OCI-LY3 (cell line): ENCODE measurements around the gene SNAPC2.

Experiments
- EZH2phosphoT487 ChIP-seq: fragments of 200-600 bp; shearing (Covaris generic); IDR thresholded peaks from 2 replicates; pipeline ENCODE4 v1.6.1; 2018; ENCODE audit warnings: antibody characterized with exemption, mixed run types, low read depth
- TF ChIP-seq, protein P1 (sequence below): fragments of 200-600, 300-600 bp; sonication (generic); IDR thresholded peaks from 2 replicates; pipeline ENCODE4 v1.5.1; 2014; ENCODE audit warnings: antibody characterized with exemption, low read length, low read depth

DNA sequence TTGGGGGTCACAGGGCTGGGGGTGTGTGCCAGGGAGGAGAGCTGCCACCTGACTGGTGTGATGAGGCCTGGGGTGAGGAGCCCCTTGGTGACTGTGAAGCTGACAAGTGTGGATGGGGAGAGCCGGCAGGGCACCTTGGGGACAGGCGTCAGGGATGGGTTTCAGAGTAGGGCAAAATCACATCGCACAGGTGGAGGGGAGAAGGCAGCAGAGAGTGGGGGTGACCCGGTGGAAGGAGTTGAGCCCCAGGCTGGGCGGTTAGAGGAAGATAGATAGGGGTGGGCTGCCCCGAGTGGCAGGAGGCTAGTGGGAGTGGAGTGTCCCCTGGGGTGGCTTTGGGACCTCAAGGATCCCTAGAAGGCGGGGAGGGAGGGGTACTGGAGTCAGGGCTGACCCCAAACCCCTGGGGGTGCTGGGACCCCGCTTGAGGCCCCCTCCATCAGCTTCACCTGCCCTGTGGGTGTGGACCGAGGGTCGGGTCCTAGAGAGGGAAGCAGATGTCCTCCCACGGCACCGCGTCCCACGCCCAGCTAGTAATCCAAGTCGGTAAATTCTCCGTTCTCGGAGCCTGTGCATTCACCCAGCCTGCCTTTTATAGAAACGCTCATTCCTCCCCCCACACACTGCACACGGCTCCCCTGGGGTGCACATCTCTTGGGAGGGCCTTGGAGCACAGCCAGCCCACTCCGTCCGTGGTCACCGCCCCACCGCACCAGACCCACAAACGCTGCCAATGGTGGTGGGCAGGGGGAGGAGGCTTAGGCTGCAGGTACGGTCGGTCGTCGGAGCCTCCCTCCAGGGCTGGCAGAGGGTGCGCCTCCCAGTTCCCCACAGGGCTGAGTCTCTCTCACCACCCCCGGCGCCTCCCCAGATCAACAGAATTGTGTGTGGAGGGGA is 3.4 kb downstream of the SNAPC2 start:
- TF ChIP-seq, protein P1, sequence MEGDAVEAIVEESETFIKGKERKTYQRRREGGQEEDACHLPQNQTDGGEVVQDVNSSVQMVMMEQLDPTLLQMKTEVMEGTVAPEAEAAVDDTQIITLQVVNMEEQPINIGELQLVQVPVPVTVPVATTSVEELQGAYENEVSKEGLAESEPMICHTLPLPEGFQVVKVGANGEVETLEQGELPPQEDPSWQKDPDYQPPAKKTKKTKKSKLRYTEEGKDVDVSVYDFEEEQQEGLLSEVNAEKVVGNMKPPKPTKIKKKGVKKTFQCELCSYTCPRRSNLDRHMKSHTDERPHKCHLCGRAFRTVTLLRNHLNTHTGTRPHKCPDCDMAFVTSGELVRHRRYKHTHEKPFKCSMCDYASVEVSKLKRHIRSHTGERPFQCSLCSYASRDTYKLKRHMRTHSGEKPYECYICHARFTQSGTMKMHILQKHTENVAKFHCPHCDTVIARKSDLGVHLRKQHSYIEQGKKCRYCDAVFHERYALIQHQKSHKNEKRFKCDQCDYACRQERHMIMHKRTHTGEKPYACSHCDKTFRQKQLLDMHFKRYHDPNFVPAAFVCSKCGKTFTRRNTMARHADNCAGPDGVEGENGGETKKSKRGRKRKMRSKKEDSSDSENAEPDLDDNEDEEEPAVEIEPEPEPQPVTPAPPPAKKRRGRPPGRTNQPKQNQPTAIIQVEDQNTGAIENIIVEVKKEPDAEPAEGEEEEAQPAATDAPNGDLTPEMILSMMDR, result no peak
- no peak for TF ChIP-seq EZH2phosphoT487
